ENCODE data around the gene KIF26B.

- no peak for TF ChIP-seq MAX (IDR thresholded peaks at IDR 0.05; ENCODE audit: low read depth, low read length)
- TF ChIP-seq NFYA (IDR thresholded peaks at IDR 0.05; ENCODE audit: borderline replicate concordance, low read depth, low read length) = no peak
- TF ChIP-seq RAD21 (IDR thresholded peaks at IDR 0.05; ENCODE audit: insufficient read depth, low read depth, low read length) = no peak
- TF ChIP-seq NFIC (IDR thresholded peaks at IDR 0.05; ENCODE audit: low read depth, low read length) = no peak
- TF ChIP-seq CTCF (IDR thresholded peaks at IDR 0.05 in 2 of 3, conservative IDR thresholded peaks at IDR 0.05 in 1 of 3; ENCODE audit: control insufficient read depth in 2 of 3, extremely low read depth in 1 of 3, insufficient read depth in 1 of 3, low read depth in 3 of 3, low read length in 3 of 3) = peak in 2 of 3 experiments; percentile 7 to 31; a peak in 1 of 6 replicates
- TF ChIP-seq SRF (IDR thresholded peaks at IDR 0.05; ENCODE audit: low read depth in 2 of 2, low read length in 2 of 2) = no peak
- no peak for TF ChIP-seq USF1 (IDR thresholded peaks at IDR 0.05; ENCODE audit: borderline replicate concordance, extremely low read length, insufficient read depth, low read depth, low read length)
- no peak for TF ChIP-seq NR2C2 (IDR thresholded peaks at IDR 0.05; ENCODE audit: borderline replicate concordance, control insufficient read depth, insufficient read length, low read depth)
- no peak for TF ChIP-seq POLR2A (IDR thresholded peaks at IDR 0.05; ENCODE audit: low read depth, low read length)
Observed at GRCh38 chr1:245277276-245277675, 122.5 kb downstream of the KIF26B start.
